HCT116 (cell line): Measurements from ENCODE around the gene CHAC1. TPM values are rescaled to one million over a fixed set of nuclear protein-coding genes. Genes with fewer than 3 reads are reported as not detected.

ENCODE experiments used
- ATAC-seq: fragments of 200-7000 bp; cut with Tn5 transposase; 2 replicates; pipeline ENCODE4 v1.9.1; 2020; ENCODE audit warnings: mild to moderate bottlenecking, moderate library complexity
- BruUV-seq: library from RNA; stranded (reverse); fragments of 400-500 nt; replicated peaks from 2 replicates; lab custom pipeline; 2021; lab: Mats Ljungman, UMichigan
- CTCF ChIA-PET: fragments of 300-600 bp; sonication (Branson Sonifier 250); formaldehyde crosslinking; loops from one replicate; lab custom pipeline; 2021; ENCODE audit warnings: antibody characterized with exemption; lab: Charles Lee
- POLR2A ChIA-PET: fragments of 300-600, 350-600 bp; sonication (Branson Sonifier 250); formaldehyde crosslinking; loops from one replicate; lab custom pipeline; 2021; ENCODE audit warnings: antibody characterized with exemption; lab: Charles Lee
- RAD21 ChIA-PET, 2 experiments: fragments of 300-600 bp; sonication (Branson Sonifier 250); formaldehyde crosslinking; loops; one replicate each; lab custom pipeline; 2023; ENCODE audit warnings: low total read pairs in 2 of 2; ENCODE audit not compliant: uncharacterized antibody in 2 of 2, unreplicated experiment in 2 of 2, low non-redundant PET in 1 of 2; lab: Charles Lee
- DNase-seq: peaks from one replicate; pipeline ENCODE4 v3.0.0-alpha.2; 2010; ENCODE audit warnings: low read depth, low spot score
- H2AFZ ChIP-seq: fragments of 200-600 bp; shearing (Covaris generic), sonication (generic); 2 replicates; pipeline ENCODE4 v1.6.1; 2017; ENCODE audit warnings: low read depth, mixed run types, mixed read lengths, antibody characterized with exemption, low read length; ENCODE audit not compliant: poor library complexity, severe bottlenecking
- H3K27ac ChIP-seq: 2 replicates; pipeline ENCODE4 v1.5.1; 2012; ENCODE audit warnings: low read depth, low read length
- H3K27me3 ChIP-seq: fragments of 200-600 bp; sonication (generic); 2 replicates; pipeline ENCODE4 v1.6.1; 2016; ENCODE audit warnings: mixed run types, low read length, mixed read lengths; ENCODE audit not compliant: insufficient read depth
- H3K36me3 ChIP-seq, 2 experiments: fragments of 200-500 bp in 1 of 2; fragments of 200-600 bp in 1 of 2; sonication (Bioruptor generic) in 1 of 2; sonication (generic) in 1 of 2; 2 replicates each; pipeline versions ENCODE4 v1.5.1 to v1.6.1; 2014 to 2016; ENCODE audit warnings: low read length in 2 of 2, inconsistent platforms in 1 of 2, mixed read lengths in 1 of 2, mixed run types in 1 of 2; ENCODE audit not compliant: insufficient read depth in 2 of 2, control insufficient read depth in 1 of 2
- H3K4me1 ChIP-seq, 2 experiments: fragments of 200-600 bp in 1 of 2; sonication (generic) in 1 of 2; 2 replicates each; pipeline versions ENCODE4 v1.5.1 to v1.6.1; 2012 to 2017; ENCODE audit warnings: low read length in 2 of 2, inconsistent platforms in 1 of 2, mild to moderate bottlenecking in 1 of 2, mixed read lengths in 1 of 2, mixed run types in 1 of 2, moderate library complexity in 1 of 2; ENCODE audit not compliant: insufficient read depth in 2 of 2, control insufficient read depth in 1 of 2
- H3K4me2 ChIP-seq: fragments of 200-600 bp; sonication (generic); 2 replicates; pipeline ENCODE4 v1.6.1; 2017; ENCODE audit warnings: mixed run types, low read length, mixed read lengths
- H3K4me3 ChIP-seq, 2 experiments: fragments of 200-600 bp in 1 of 2; sonication (generic) in 1 of 2; replicated peaks in 1 of 2; 2 replicates each; pipeline ENCODE4 v1.5.1; 2011 to 2016; ENCODE audit warnings: low read length in 2 of 2, control low read depth in 1 of 2, low read depth in 1 of 2, mild to moderate bottlenecking in 1 of 2, mixed read lengths in 1 of 2, mixed run types in 1 of 2
- H3K79me2 ChIP-seq: fragments of 200-600 bp; sonication (generic); 2 replicates; pipeline ENCODE4 v1.6.1; 2017; ENCODE audit warnings: mild to moderate bottlenecking, mixed run types, low read length, moderate library complexity, mixed read lengths; ENCODE audit not compliant: insufficient read depth
- H3K9ac ChIP-seq: fragments of 200-600 bp; sonication (generic); 2 replicates; pipeline ENCODE4 v1.6.1; 2016; ENCODE audit warnings: low read length, mixed read lengths
- H3K9me2 ChIP-seq: fragments of 200-600 bp; sonication (generic), shearing (Covaris generic); 2 replicates; pipeline ENCODE4 v1.6.1; 2017; ENCODE audit warnings: mixed run types, mild to moderate bottlenecking, moderate library complexity; ENCODE audit not compliant: insufficient read depth
- H3K9me3 ChIP-seq, 2 experiments: fragments of 200-500 bp in 1 of 2; fragments of 200-600 bp in 1 of 2; sonication (Bioruptor generic) in 1 of 2; sonication (generic) in 1 of 2; 2 replicates each; pipeline ENCODE4 v1.6.1; 2014 to 2017; ENCODE audit warnings: low read length in 2 of 2, mixed read lengths in 2 of 2, inconsistent platforms in 1 of 2, low read depth in 1 of 2, mild to moderate bottlenecking in 1 of 2, mixed run types in 1 of 2, moderate library complexity in 1 of 2; ENCODE audit not compliant: control insufficient read depth in 1 of 2, insufficient read depth in 1 of 2
- H4K20me1 ChIP-seq: fragments of 200-600 bp; sonication (generic), shearing (Covaris generic); 2 replicates; pipeline ENCODE4 v1.6.1; 2017; ENCODE audit warnings: mixed run types, mild to moderate bottlenecking, moderate library complexity; ENCODE audit not compliant: insufficient read depth
- ATF3 ChIP-seq: IDR thresholded peaks from 2 replicates; pipeline ENCODE4 v1.6.1; 2012
- EGR1 ChIP-seq: IDR thresholded peaks from 2 replicates; pipeline ENCODE4 v1.6.1; 2012; ENCODE audit warnings: low read depth
- JUND ChIP-seq: IDR thresholded peaks from 2 replicates; pipeline ENCODE4 v1.6.1; 2012
- POLR2A ChIP-seq: IDR thresholded peaks from 2 replicates; pipeline ENCODE4 v1.7.0; 2011; ENCODE audit warnings: borderline replicate concordance; ENCODE audit not compliant: insufficient read depth, insufficient read length; ENCODE audit errors: extremely low read depth
- RAD21 ChIP-seq: IDR thresholded peaks from 2 replicates; pipeline ENCODE4 v1.6.1; 2012; ENCODE audit warnings: low read depth, mild to moderate bottlenecking
- YY1 ChIP-seq: IDR thresholded peaks from 2 replicates; pipeline ENCODE4 v1.6.1; 2011; ENCODE audit warnings: low read length, low read depth, moderate library complexity, mild to moderate bottlenecking; ENCODE audit not compliant: insufficient replicate concordance; ENCODE audit errors: extremely low read depth
- ZBTB33 ChIP-seq: IDR thresholded peaks from 2 replicates; pipeline ENCODE4 v1.6.1; 2011; ENCODE audit warnings: mild to moderate bottlenecking, low read length, moderate library complexity; ENCODE audit not compliant: insufficient replicate concordance; ENCODE audit errors: extremely low read depth
- ZFX ChIP-seq: fragments of 450-650 bp; IDR thresholded peaks from 2 replicates; pipeline ENCODE4 v1.6.1; 2017
- ZNF274 ChIP-seq: fragments of 200-500 bp; sonication (Bioruptor generic); IDR thresholded peaks from 2 replicates; pipeline ENCODE4 v1.6.1; 2014; ENCODE audit warnings: mild to moderate bottlenecking, low read depth, low read length, inconsistent platforms
- intact Hi-C: fragments of 100-400 bp; cut with micrococcal nuclease; formaldehyde crosslinking; loops from 2 replicates; pipeline ENCODE4 v1.10.0; 2022
- total RNA-seq: library from RNA; stranded (reverse); gene quantifications from one replicate; pipeline ENCODE4 v1.2.1, GENCODE V29; 2021; ENCODE audit not compliant: unreplicated experiment

The CHAC1 gene
- total RNA-seq, 1 experiment from 2014 or later = 58.9 TPM

GRCh38 chr15:40976819-40977218, 23.5 kb downstream of the CHAC1 start:
- ChIA-PET CTCF (no interaction called here), RAD21 (no interaction called here), POLR2A (interaction anchor here (0.7 to 2.9 kb wide), 3 partner anchors 21 to 222 kb away, joined by 3 to 8 read pairs (median 3); partner anchors contain the start of gene CHAC1)
- TF ChIP-seq JUND (no peak), ATF3 (no peak), YY1 (no peak)
- peaks cover 31 to 50% of the 10 kb centered on the region in 2 experiments for H3K36me3 ChIP-seq
- DNase-seq (no peak), ATAC-seq (no peak)
- H3K4me1 ChIP-seq = peaks cover 0 to 3% of the 10 kb centered on the region in 2 experiments; a peak in 1 of 4 replicates
- H3K4me3 ChIP-seq = no peak overlapping the region
- H3K79me2 ChIP-seq = no peaks in the 10 kb centered on the region
- no peak overlapping the region for H3K9ac ChIP-seq
- no peaks in the 10 kb centered on the region for H3K9me2 ChIP-seq
- H3K9me3 ChIP-seq = no peaks in the 10 kb centered on the region
- H4K20me1 ChIP-seq = no peaks in the 10 kb centered on the region
- no peak overlapping the region for H3K27ac ChIP-seq
- no peak overlapping the region for H2AFZ ChIP-seq
- intact Hi-C loops = no loop called here
- H3K27me3 ChIP-seq = no peaks in the 10 kb centered on the region
- BruUV-seq = no TSS peak
- H3K4me2 ChIP-seq = no peak overlapping the region

GRCh38 chr15:40978141-40978540, 24.9 kb downstream of the CHAC1 start:
- intact Hi-C loops = no loop called here
- H3K4me1 ChIP-seq = no peaks in the 10 kb centered on the region
- TF ChIP-seq POLR2A (no peak), ZBTB33 (no peak), ZFX (no peak), EGR1 (no peak), ZNF274 (no peak), RAD21 (no peak)
- CTCF ChIA-PET = no interaction called here
- no peak overlapping the region for H3K4me2 ChIP-seq
- no peak overlapping the region for H3K9ac ChIP-seq
- no TSS peak for BruUV-seq
- no peaks in the 10 kb centered on the region for H3K79me2 ChIP-seq
- RAD21 ChIA-PET = no interaction called here
- no peaks in the 10 kb centered on the region for H4K20me1 ChIP-seq
- ATAC-seq (no peak), DNase-seq (no peak)
- H3K27me3 ChIP-seq = no peaks in the 10 kb centered on the region
- no peak overlapping the region for H3K27ac ChIP-seq
- H3K9me2 ChIP-seq = no peaks in the 10 kb centered on the region
- POLR2A ChIA-PET = no interaction called here
- H3K36me3 ChIP-seq = peaks cover 41 to 63% of the 10 kb centered on the region in 2 experiments
- H2AFZ ChIP-seq = no peak overlapping the region
- no peak overlapping the region for H3K4me3 ChIP-seq
- H3K9me3 ChIP-seq = no peaks in the 10 kb centered on the region
